HG03045 (cell line): ENCODE results near the gene SOBP.
"Not testable (repeated sequence)": the region's sequence is repeated elsewhere in the genome, so short reads cannot be mapped to it uniquely, and the experiment has no call there.

Experiments used
- ATAC-seq: cut with Tn5 transposase; IDR thresholded peaks from one replicate; pipeline ENCODE4 v1.9.1; 2021; ENCODE audit warnings: mild to moderate bottlenecking, moderate library complexity; ENCODE audit not compliant: unreplicated experiment

SOBP gene, protein sequence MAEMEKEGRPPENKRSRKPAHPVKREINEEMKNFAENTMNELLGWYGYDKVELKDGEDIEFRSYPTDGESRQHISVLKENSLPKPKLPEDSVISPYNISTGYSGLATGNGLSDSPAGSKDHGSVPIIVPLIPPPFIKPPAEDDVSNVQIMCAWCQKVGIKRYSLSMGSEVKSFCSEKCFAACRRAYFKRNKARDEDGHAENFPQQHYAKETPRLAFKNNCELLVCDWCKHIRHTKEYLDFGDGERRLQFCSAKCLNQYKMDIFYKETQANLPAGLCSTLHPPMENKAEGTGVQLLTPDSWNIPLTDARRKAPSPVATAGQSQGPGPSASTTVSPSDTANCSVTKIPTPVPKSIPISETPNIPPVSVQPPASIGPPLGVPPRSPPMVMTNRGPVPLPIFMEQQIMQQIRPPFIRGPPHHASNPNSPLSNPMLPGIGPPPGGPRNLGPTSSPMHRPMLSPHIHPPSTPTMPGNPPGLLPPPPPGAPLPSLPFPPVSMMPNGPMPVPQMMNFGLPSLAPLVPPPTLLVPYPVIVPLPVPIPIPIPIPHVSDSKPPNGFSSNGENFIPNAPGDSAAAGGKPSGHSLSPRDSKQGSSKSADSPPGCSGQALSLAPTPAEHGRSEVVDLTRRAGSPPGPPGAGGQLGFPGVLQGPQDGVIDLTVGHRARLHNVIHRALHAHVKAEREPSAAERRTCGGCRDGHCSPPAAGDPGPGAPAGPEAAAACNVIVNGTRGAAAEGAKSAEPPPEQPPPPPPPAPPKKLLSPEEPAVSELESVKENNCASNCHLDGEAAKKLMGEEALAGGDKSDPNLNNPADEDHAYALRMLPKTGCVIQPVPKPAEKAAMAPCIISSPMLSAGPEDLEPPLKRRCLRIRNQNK

DNA sequence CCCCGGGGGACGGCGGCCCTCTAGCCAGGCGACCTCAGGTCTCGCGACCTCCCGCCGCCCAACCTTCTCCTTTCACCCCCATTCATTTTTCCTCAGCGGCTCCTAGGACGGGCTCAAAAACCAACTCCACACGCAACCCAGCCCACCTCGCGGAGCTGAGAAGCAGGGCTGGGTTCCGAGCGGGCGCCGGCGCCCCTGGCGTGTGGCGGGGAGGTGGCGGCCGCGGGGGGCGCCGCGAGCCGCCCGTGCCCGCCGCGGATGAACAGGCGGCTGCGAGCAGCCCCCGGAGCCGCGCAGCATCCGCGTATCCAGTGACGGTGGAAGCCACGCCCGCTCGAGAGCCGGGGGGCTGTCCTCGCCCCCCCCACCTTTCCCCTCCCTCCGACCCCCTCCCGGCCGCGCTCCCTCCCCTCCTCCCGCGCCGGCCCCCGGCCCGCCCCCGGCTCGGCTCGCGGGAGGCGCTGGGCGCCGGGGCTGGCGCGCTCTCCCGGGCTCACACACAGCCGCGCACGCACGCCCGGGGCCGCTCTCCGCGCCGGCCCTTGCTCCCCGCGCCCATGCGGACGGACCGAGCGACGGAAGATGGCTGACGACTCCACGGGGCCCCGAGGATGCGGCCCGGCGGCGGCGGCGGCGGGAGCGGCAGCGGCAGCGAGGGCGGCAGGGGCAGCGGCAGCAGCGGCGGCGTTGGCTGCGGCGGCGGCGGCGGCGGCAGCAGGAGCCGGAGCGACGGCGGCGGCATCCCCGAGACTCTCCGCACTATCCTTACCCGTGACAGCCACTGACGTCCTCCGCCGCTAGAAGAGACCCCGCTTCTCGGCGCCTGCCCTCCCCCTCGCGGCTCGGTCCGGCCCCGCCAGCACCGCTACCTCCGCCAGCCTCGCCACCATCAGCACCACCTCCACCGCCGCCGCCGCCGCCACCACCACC lies at the start of gene SOBP:
Gene SOBP (plus strand): TSS at position 482 of the 930 bp plus-strand sequence. CDS start 500 bp downstream, outside the sequence.
- no peak for ATAC-seq

DNA sequence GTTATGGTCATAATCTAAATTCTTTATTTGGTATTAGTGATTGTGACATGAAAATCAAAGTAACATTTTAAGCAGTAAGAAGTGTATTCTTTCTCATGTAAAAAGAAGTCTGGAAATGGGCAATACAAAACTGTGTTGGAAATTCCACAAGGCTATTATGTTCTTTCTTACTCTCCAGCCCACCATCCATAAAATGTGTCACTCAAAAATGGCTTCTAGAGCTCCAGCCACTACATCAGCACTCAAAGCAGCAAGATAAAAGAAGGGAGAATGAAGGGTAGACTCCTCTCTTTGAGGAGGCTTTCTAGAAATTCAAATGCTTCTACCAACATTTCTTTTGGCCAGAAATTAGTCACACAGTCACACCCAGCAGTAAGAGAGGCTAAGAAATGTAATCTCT lies 49.0 kb upstream of the SOBP start:
- ATAC-seq, result no peak

DNA sequence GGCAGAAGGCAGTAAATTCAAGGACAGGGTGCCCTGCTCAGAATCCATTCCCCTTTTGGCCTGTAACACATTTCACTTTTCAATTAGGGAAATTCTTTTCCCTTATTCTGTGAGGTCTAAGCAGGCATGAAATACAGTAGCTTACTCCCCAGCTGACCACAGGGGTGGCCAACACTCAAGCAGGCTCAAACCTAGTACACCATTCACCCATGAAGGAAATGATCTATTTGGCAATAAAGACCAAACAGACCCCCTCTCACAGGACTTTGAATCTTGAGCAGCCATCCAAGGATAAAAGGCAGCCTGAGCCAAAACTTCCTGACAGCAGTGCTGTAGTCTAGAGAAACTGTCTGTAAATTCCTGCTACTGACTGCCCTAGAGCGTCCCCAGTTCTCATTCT lies 48.2 kb upstream of the SOBP start:
- ATAC-seq, result no peak

DNA sequence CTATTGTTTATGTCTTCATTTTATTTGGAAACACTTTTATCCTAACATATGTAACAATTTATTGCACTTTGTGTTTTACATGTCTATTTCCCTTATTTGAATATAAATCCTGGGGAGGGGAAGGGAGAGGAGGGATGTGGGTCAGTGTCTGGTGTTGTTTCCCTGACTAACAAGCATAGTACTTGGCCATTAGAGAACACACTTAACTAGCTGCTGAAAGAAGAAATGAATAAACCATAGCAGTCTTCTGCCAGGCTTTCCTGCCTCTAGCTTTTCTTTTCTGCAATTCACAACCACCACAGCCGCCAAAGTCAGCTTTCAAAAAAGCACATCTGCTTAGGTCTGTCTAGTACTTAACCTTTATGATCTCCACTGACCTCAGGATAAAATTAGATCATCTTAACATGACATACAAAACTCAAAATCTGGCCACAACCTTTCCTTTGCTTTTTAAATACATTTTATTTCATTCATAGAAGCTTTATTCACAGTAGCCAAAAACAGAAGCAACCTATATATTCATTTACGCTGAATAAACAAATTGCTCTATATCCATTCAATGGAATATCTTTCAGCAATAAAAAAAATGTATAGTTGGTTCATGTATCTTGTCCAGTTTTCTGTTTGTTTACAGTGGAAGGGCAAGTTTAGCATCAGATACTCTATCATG lies 46.8 kb upstream of the SOBP start:
- ATAC-seq, result no peak

DNA sequence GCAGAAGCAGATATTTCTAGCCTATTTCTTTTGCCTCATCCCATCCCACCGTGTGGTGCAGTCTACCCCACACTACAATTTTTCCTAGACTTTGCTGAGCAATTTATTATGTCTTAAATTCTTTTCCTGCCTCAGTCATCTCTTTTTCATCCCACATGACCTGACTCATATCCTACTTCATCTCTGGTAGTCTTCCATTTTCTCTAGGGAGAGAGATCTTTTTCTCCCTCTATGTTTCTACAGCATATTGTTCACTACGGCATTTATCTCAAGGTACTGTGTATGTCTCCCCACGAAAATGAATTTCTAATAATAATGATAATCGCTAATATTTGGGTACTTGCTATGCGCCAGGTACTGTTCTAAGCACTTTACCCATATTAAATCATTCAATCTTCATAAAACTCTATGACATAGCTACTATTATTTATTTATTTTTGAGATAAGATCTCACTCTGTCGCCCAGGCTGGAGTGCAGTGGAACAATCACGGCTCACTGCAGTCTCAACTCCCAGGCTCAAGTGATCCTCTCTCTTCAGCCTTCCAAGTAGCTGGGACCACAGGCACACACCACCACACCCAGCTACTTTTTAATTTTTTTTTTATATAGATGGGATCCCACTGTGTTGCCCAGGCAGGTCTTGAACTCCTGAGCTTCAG lies 46.2 kb upstream of the SOBP start:
- ATAC-seq, result no peak

DNA sequence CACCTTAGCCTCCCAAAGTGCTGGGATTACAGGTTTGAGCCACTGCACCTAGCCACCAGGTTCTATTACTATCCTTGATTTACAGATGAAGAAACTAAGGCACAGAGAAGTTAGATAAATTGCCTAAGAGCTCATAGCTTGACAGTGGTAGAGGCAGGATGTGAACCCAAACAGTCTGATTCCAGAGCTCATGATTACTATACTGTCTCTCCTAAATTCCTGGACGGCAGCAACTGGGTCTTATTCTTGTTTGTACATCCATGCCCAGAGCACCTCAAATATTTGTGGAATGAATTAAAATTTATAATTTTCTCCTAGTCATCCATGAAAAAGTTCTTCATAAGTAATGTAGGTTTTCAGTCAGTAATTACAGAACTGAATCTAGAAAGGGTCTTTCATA lies 45.6 kb upstream of the SOBP start:
- no peak for ATAC-seq

DNA sequence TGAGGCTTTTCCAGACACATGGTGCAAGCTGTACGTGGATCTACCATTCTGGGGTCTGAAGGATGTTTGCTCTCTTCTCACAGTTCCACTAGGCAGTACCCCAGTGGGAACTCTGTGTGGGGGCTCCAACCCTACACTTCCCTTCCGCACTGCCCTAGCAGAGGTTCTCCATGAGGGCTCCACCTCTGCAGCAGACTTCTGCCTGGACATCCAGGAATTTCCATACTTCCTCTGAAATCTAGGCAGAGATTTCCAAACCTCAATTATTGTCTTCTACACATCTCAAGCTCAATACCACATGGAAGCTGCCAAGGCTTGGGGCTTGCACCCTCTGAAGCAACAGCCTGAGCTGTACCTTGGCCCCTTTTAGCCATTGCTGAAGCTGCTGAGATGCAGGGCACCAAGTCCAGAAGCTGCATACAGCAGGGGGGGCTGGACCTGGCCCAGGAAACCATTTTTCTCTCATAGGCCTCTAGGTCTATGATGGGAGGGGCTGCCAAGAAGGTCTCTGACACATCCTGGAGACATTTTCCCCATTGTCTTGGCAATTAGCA lies 42.2 kb upstream of the SOBP start:
- ATAC-seq, result no peak

DNA sequence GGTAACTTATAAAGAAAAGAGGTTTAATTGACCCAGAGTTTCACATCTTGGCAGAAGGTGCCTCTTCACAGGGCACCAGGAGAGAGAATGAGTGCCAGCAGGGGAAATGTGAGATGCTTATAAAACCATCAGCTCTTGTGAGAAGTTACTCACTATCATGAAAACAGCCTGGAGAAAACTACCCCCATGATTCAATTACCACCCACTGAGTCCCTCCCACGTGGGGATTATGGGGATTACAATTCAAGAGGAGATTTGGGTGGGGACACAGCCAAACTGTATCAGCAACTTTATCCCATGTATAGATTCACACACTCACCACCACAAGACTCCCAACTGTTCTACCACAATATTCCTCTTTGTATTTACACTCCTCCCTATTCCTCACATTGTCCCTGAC lies 41.1 kb upstream of the SOBP start:
- ATAC-seq, result no peak

DNA sequence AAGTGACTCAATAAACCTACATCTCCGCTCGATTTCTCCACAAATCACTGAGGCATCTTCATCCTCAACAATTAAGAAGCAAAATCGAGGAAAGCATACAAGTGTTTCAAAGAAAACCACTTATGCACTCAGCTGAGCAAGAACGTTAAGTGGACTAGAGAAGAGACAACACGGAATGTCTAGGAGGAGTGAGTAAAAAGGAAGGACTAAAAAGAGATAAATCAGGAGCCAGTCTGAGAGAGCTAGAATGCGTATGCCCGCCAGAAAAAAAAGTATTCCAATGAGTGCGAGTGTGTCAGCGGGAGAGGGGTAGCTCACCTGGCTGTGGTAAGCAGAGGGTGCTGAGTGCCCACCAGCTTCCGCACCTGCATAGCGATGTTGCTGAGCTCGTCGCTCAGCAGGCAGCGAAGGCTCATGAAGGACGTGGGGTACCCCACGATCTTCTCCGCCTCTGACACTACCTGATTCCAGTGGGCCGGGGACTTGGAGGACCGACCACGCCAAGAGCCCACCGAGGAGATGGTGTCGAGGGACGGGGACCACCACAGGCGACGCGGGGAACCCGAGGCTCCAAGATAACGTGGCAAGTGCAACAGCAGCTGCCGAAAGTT lies 31.1 kb upstream of the SOBP start:
- peak; percentile 21 for ATAC-seq

DNA sequence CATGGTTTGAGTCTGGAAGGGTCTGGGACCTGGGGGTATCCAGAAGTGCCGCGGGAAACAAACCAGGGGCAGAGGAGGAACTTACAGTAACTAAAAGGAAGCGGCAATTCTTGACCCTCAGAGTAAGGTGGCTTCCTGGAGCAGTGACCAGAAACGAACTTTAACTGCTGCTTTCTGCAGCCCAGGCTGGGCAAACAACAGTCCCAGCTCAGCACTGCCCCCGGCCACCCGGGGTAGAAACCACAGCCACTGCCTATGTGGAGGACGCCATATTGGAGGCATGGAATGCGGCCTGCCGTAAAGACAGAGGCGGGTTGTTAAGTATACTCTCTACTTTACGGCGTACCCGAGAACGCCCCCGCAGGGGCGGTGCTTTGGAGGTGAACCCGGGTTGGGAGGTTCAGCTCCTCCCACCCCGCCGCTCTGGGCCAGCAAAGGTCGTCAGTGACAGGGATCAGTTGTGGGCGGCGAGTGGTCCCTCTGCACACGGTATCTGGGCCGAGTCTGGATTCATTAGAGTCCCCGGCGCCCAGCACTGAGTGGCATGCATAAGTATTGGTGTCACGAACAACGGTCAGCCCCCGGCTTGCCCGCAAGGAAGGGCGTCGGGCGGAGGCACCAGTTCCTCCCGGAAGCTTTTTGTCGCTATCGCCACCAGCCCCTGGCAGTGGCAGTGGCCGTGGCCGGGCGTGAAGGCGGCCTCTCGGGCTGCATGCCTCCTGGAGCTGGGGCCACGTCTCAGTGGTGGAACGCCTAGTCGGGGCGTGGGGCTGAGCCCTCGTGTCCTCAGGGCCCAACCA lies 30.4 kb upstream of the SOBP start, which contains the start of gene PDSS2:
Gene PDSS2 (minus strand): TSS at position 282 of the 800 bp plus-strand sequence. CDS start 279 bp downstream, at position 3.
- peak; percentile 96 for ATAC-seq

DNA sequence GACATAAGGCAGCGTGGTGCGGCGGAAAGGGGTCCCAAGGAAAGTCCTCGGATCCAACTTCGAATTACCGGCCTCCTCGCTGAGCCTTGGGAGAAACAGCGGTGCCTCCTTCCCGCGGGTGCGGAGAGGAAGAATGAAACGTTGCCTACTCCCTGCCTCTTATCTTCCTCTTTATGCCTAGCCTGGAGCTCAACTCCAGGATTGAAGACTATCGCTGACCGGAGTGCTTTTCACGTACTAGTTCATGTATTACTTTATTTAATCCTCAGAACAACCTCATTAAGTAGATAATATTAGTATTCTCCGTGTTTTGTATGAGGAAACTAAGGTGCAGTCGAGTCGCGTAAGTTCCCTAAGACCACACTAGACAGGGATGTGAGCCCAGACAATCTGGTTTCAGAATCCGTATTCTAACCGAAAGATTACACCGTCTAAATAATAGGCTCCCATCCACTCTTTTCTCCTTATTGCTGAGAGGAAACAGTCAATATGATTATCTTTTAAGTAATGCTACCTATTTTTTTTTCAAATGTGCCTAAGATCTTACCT lies 29.8 kb upstream of the SOBP start:
- ATAC-seq, result no peak

DNA sequence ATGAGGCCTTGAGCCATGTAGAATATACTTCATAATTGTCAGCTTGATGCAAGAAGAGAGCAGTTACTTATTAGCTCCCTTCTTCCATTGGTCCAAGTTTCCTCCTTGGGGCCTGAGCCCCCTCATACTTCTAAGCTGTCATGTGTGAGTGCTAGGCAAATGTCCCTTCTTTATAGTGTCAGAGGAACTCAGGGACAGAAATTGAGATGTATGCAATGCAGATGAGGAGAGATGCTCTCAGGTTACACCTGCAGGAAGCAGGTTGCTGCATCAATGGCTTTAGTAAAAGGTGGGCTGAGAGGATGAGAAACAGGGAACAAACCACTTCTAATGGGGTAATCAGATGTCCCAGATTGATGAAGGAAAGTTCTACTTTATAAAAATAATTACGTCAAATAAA lies 23.9 kb upstream of the SOBP start:
- no peak for ATAC-seq

DNA sequence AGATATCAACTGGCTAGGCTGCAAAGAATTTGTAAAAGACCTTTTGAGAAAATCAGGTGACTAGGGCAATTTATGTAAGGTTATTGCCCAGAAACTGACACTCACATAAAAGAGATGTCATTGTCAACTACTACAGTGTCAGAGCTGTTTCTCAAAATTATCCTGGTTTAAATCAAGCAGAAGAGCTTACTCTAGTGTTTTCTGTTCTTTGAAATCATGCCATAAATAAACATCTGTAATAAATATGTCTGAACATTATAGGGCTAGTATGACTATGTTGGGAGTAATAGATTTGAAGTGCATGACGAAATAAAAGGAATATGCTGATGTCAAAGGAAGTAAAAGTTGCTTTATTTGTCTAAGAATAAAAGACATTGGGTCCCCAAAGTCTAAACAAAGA lies 19.6 kb upstream of the SOBP start:
- ATAC-seq, result no peak

DNA sequence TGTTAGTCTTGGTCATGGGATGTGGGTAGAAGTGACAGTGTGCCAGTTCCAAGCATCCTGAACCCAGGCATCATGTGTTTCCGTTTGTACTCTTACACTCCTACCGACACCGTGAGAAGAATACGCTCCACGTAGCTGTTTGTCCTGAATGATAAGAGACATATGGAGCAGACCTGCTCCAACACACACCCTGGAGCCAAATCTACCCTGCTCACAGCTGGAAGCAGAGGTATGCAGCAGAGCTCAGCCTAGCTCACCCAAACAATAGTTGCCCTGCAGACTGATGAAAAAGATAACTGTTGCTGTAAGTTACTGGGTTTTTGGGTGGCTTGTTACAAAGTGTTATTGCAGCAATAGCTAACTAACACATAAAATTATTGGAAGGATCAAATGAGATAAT lies 16.3 kb upstream of the SOBP start:
- ATAC-seq, result no peak

DNA sequence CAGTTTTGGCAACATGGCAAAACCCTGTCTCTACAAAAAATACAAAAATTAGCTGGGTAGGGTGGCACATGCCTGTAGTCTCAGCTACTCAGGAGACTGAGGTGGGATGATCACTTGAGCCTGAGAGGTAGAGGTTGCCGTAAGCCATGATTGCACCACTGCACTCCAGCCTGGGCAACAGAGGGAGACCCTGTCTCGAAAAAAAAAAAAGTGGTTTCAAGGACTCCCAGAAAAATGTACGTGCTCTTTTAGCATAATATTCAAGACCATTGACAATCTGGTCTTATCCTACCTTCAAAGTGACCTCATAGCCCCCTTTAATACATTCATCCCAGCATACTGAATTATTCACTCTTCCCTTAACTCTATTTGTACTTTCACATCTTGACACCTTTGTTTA lies 14.6 kb upstream of the SOBP start:
- ATAC-seq, result not testable (repeated sequence)

DNA sequence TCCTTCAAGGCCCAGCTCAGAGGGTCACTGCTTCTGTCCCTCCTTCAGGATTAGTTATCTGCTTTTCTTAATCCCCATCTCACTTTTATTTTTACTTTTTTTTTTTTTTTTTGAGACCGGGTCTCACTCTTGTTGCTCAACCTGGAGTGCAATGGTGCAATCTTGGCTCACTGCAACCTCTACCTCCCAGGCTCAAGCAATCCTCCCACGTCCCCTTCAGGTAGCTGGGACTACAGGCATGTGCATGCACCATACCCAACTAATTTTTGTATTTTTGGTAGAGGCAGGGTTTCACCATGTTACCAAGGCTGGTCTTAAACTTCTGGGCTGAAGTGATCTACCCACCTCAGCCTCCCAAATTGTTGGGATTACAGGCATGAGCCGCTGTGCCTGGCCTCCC lies 14.1 kb upstream of the SOBP start:
- ATAC-seq, result not testable (repeated sequence)

DNA sequence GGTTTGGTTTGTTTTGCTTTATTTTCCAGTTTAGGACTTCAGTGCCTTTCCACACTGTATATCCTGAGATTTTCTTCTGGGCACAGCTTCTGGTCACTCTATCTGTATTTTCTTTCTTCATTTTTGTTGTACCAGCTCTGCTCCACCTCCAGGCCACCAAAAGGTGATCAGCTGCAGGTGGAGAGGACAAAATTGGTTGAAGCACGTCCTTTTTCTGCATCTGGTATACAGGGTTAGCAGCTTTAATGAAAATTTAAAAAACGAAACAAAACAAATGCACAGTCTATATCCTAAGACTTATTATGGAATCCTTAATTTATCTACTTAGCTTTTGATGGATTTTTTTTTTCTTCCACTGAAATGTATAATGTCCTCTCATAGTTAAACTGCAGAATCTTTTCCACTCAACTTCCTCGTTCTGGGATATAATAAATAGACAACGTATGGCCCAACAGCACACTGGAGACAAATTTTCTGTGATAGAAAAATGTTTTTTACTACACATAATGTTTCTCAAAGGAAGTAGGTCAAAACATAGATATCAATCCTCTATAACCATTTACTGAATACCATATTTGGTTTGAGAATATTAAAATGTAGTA lies 10.7 kb upstream of the SOBP start:
- no peak for ATAC-seq

DNA sequence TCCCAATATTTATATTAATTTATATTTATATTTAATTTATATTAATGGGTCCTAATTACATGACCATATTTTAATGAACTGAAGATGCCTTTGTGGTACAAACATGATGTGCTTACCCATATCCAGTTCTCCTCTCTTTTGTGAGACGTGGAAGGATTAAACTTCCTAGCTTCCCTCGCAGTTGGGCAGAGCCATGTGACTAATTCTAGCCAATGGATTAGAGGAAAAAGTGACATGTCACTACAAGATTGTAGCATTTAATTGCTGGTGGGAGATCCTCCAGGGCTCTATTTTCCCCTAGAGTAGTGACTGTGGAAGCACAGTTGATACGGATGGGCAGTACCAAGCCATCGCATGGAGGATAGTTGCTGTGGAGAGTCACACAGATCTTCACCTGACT lies 4.8 kb upstream of the SOBP start:
- no peak for ATAC-seq
